ENCODE measurements around the gene GPR55.

Gene GPR55

DNA sequence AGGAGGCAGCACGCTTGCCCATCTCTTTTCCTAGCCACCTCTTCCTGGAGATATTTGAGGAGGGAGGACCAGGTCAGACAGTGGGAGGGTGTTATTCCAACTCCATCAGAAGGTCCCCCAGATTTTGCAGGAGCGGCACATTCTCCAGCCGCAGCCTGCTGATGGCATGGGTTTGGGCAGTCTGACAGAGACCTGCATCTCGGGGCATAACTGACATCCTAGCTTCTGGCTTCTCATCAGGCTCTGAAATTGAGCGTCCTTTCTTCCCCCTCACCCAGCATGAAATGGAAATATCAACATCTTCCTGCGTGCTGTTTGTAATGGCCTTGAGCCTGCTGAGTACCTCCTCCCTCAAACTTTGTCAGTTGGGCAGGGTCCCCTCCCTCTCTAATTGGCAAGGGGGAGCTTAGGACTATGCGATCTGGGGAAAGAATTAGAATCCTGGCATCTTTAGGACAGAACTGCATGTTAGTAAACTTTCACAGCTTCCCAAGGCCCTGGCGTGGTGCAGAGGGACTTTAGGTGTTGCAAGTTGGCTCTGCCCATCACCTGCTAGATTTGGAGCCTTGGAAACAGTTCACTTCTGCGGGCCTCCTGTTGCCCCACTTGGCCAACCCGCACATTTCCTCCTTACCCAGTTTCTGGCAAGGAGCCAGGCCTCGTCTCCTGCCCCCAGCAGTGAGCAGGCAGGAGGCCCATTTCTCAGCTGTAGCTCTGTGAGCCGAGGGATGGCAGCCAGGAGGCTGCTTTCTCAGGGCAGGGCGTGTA, 58.1 kb downstream of the GPR55 start:
- DNase-seq (ENCODE audit: low read depth in 2 of 2): peak; percentile 30 to 35

DNA sequence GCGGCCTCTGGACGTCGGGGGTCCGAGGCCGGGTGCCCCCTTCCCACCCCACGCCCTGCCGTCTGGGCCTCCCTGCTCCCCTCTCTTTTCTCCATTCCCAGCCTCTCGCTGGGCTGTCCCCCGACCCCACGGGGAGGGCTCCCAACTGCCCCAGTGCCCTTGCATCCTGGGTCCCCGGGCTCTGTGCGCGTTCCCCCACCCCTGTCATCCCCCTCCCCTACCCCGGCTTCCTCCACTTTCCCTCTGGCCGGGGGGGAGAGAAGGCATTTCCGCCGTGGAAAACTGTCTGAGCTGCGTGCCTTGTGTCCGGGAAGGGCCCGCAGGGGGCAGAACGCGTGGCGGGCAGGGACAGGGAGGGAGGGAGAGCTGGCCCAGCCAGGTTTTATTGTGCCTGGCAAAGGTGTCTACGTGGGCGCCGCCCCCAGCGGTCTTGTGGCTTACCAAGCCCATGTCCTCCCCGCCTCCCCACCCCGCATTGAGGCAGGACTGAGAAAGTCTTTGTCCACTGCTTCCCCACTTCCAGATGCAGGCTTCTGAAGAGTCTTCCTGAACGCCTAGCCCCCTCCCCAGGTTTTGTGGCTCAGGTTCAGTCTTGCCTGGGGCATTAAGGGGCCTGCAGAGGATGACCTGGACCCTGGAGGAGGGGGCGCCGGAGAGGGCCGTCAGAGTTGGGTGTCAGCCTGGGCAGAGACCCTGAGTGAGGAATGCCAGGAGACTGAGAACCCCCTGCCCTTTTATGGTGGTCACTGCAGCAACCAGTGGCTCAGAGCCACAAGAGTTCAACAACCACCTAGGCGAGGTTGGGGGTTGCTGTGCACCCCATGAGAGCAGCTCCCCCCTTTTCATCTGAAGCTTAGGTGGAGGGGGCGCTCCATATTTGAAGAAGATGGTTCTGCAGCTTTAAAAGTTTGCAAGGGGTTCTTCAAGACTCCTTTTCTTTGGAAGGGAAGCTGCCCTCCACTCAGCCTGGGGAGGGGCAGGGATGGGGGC, 59.0 kb downstream of the GPR55 start:
- DNase-seq (ENCODE audit: low read depth in 2 of 2): no peak

- DNase-seq (ENCODE audit: low read depth in 2 of 2): no peak
These were observed 59.7 kb downstream of the GPR55 start for GRCh38 chr2:230865307-230865765.

GRCh38 chr2:230864605-230865306, 60.3 kb downstream of the GPR55 start, which contains the start of gene ITM2C:
Gene ITM2C, plus strand, starts transcription at chr2:230864942. Its CDS starts 84 bp downstream, at chr2:230865026.
- peak; percentile 44 to 56 for DNase-seq (ENCODE audit: low read depth in 2 of 2)

- DNase-seq (ENCODE audit: low read depth in 2 of 2): no peak
These were observed 60.9 kb downstream of the GPR55 start for GRCh38 chr2:230864122-230864604.

DNA sequence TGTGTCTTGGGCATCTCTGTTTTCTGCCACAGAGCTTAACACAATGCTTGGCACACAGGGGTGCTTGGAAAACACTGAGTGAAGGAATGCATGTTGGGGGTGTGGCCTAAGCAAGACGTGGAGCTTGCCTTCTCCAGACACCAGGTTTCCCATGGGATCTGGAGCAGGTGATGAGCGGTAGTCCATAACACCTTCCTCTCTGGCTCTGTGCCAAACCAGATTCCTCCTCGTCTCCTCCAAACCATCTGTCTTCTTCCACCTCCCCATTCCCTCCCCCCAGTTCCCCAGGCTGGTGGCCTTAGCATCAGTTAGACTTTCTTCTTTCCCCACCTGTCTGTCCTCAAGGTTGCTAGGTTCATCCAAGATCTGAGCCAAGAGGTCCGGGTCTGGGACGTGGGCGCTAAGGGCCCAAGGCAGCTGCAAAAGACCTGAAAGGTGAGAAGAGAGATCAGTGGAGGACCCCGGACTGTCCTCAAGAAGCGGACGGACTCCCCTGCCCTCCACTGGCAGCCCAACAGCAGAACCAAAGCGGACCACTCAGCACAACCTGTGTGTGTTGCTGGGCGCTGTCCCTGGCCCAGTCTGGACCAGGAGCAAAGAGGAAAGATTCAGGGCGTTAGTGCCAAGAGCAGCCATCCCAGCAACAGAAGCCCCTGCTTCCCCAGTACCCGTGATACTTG, 61.5 kb downstream of the GPR55 start:
- no peak for DNase-seq (ENCODE audit: low read depth in 2 of 2)

DNA sequence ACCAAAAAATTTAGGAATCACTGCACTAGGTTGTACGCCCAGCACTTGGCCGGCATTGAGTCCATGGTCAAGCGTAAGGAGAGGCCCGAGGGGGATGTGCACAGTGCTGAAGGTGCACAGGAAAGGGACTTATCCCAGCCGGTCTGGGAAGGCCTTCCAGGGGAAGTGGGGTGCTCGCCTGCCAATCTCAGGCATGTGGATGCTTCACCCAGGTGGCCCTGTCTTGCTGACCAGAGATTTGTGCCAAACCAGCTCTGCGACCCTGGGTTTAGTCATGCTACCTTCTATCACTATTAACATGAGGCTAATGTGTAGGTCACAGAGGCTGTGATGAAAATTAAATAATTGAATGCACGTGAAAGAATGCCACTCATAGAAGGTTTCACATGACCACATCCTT, 62.0 kb downstream of the GPR55 start:
- DNase-seq (ENCODE audit: low read depth in 2 of 2): no peak

- no peak for DNase-seq (ENCODE audit: low read depth in 2 of 2)
These were observed 62.8 kb downstream of the GPR55 start for GRCh38 chr2:230862292-230862691.

DNA sequence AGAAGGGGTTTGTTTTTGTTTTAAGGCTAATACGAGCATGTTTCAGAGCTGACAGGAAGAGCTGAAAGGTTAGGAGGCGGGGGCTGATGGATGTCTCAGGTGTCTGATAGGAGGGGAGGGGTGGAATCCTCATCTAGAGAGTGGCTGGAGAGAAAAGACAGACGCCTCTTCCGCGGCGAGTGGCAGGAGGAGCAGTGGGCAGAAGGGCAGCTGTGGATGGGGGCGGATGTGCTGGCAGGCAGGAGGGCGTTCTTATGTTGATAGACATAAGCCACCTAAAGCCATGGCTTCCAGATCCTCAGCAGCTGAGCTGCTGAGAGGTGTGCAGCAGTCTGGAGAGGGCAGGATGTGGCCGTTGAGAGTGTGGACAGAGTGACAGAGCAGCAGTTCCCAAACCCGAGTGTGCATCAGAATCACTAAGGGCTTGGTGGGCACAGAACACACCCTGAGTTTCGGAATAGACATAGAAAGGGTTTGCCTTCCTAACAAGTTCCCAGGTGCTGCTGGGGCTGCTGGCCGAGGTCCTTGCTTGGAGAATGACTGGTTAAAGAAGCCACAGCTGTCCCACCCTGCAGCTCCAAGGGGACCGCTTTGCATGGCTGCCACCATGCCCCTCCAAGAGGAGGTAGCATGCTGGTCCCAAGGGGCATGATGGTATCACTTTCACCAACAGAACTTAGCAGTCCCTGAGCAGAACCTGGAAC, 63.3 kb downstream of the GPR55 start:
- DNase-seq (ENCODE audit: low read depth in 2 of 2): no peak

Measured in stimulated activated CD8-positive, alpha-beta memory T cell treated with anti-CD3 and anti-CD28 coated beads, Interleukin-7, amount 100 ng/mL, for 1 hour (primary cell).